ENCODE measurements around the gene FOXO3.

- TF ChIP-seq CTCF (conservative IDR thresholded peaks at IDR 0.05 in 1 of 2, IDR thresholded peaks at IDR 0.05 in 1 of 2; ENCODE audit: extremely low read depth in 1 of 2, insufficient read depth in 1 of 2, low read depth in 1 of 2, low read length in 2 of 2) = no peak
- TF ChIP-seq EZH2 (IDR thresholded peaks at IDR 0.05; ENCODE audit: borderline replicate concordance, low read length) = no peak
Measured at GRCh38 chr6:108686896-108687295, 126.2 kb downstream of the FOXO3 start.

All from mammary epithelial cell (primary cell).